ENCODE measurements around the gene ASTE1.

- TF ChIP-seq CTCF (conservative IDR thresholded peaks at IDR 0.05; ENCODE audit: low read depth, low read length): no peak
- no peak for TF ChIP-seq EZH2 (IDR thresholded peaks at IDR 0.05; ENCODE audit: borderline replicate concordance, low read depth, low read length, poor library complexity, severe bottlenecking)
These were observed 57.0 kb downstream of the ASTE1 start for GRCh38 chr3:130969621-130970020.
